G401 (cell line): ENCODE measurements around the gene FAM227B. TPM values are rescaled to one million over a fixed set of nuclear protein-coding genes. Genes with fewer than 3 reads are reported as not detected.
"Not testable (repeated sequence)": the region's sequence is repeated elsewhere in the genome, so short reads cannot be mapped to it uniquely, and the experiment has no call there.

Source experiments
- DNase-seq: peaks from one replicate; pipeline ENCODE4 v3.0.0-alpha.2; 2015; ENCODE audit warnings: low spot score
- in situ Hi-C: cut with HindIII; loops from 2 replicates; pipeline ENCODE4 v1.10.0; 2016; ENCODE audit warnings: low sequenced_read_pairs, mixed read lengths
- total RNA-seq: library from RNA; depleted of rRNA; stranded (reverse); fragments of >200 nt; shearing (Covaris generic); gene quantifications from 2 replicates; pipeline ENCODE4 v1.2.3, GENCODE V29; 2014

Gene FAM227B
- total RNA-seq, 1 experiment from 2014 or later = 8.2 TPM

DNA sequence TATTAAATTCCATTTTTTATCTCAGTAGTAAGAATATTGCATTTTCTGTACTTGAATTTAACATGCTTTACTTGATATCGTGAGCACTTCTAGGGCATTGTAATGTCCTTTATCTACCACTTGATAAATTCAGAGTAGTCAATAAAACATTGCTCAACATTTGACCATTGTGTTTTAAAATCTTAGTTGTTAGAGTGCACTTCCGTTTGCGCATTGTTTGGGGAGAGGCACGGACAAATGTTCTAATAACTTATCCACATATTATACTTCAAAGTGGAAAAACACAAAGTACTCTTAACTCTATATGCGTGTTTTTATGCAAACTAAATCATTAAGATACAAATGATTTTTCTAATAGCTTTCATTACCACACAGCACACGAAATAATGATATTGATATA, 419 bp downstream of the FAM227B start:
- in situ Hi-C loops = no loop called here
- no peak for DNase-seq

DNA sequence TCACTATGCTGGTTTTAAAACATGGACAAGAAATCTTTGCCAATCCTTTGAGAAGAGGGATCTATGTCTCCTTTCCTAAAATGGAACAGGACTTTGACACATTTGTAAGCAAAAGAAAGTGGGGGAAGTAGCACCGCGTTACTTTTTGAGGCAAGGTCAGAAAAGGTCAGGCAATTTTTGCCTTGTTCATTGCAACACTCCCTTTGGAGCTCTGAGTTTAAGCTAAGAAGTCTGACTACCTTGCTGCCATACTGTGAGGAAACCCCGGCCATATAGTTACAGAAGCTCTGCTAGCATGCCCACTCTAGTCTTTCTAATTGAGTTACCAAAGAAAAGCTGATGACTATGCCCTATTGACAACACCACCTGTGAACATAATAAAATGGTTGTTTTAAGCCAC, 1.4 kb downstream of the FAM227B start:
- in situ Hi-C loops = no loop called here
- DNase-seq = no peak

DNA sequence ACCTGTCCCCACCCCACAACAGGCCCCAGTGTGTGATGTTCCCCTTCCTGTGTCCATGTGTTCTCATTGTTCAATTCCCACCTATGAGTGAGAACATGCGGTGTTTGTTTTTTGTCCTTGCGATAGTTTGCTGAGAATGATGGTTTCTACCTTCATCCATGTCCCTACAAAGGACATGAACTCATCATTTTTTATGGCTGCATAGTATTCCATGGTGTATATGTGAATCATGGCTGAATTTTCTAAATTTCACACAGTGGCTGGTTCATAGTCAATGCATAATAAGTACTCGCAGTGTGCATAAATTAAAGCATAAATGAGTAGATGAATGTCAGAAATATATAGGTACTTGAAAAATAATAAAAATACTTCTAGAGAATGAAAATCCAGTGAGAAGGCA, 8.4 kb downstream of the FAM227B start:
- DNase-seq, in situ Hi-C loops: not testable (repeated sequence)

DNA sequence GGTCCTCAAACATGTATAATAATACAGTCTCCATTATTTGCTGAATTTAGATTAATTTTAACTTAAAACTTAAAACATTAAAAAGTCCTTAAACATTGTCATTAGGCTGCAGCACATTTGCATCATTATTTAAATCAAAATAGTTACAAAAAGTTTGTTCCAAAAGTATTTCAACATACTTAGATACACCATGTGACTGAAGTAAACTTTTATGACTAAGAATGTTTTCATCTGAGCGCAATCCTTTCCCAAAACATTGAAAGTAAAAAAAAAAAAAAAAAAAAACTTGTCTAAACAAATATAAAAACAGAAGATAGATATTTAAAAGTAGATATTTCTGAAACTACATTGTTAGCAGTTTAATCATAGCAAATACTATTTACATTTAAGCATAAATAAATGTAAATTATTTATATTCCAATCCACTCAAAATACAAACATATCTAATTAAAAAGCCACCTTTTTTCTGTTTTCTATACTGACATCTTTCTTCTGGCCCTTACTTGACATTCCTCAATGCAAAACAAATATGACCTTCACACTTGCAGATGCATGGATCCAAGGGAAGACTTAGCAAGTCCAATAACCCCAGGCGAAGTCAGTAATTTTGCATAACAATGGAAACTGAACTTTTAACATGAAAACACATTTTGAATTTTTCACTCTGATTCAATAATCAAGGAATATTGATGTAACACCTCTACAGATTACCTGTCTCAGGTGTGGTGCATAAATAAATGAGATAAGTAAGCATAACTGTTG, 10.3 kb downstream of the FAM227B start:
- in situ Hi-C loops = no loop called here
- no peak for DNase-seq

DNA sequence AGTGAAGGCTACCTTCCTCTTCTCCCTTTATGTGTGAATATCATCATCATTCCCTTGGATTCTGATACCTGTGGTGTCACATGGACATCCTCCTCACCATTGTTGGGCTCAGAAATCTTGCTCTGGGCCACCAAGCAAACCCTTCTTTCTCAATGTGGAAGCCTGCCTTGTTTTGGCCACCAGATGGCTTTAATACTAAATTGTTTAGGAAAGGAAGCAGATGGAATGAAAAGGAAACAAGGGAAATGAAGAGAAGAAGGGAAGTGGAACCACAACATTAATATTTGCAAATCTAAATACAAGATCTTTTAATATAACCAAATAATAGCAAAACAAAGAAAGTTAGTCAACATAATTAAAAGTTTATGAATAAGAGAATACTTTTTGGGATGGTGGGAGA, 14.0 kb downstream of the FAM227B start:
- no peak for DNase-seq
- in situ Hi-C loops = no loop called here

DNA sequence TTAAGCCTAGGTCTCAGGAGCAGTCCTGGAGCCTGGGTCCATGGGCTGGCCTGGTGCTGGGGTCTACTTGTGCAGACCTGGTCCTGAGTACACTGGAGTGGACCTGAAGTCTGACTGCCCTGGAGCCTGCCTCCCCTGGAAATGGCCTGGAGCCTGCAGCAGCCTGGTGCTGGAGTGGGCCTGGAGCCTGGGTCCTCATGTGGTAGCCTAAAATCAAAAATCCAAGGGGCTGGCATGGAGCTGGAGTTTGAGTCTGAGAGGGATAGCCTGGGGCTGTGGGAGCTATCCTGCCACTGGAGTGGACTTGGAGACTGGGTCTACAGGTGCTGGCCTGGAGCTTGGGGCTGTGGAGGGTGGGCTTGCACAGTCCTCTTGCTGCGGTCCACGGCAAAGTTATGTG, 15.0 kb downstream of the FAM227B start:
- DNase-seq = no peak
- in situ Hi-C loops = no loop called here

DNA sequence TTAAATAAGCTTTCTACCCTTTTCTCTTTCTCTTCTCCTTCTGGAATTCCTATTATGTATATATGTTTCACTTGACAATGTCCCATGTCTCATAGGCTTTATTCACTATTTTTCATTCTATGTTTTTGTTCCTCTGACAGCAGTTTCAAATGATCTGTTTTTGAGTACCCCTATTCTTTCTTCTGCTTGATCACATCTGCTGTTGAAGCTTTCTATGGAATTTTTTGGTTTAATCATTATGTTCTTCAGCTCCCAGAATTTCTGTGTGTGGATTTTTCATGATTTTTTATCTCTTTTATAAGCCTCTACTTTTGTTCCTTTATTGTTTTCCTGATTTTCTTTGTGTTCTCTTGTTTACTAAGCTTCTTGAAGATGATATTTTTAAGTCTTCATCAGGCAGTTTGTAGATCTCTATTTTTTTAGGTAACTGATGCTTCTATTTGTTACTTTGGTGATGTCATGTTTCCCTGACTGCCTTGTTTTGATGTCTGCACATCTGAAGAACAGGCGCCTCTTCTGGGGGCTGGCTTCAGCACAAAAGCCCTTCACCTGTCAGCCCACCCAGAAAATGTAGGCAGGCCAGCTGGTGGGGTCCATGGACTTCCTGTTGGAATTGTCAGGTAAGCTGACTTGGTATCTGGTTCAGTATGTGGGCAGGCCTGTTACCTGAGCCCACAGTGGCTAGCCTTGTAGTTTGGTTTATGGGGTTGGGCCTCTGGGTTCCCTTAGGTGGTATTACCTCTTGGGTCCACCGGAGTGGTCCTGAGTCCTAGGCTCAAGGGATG, 15.8 kb downstream of the FAM227B start:
- in situ Hi-C loops = no loop called here
- DNase-seq = no peak

DNA sequence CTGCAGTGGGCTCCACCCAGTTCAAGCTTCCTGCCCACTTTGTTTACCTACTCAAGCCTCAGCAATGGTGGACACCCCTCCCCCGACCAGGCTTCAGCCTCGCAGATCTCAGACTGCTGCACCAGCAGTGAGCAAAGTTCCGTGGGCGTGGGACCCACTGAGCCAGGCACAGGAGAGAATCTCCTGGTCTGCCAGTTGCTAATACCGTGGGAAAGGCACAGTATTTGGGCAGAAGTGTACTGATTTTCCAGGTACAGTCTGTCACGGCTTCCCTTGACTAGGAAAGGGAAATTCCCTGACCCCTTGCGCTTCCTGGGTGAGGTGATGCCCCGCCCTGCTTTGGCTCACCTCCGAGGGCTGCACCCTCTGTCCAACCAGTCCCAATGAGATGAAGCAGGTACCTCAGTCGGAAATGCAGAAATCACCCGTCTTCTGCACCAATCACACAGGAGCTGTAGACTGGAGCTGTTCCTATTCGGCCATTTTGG, 27.7 kb downstream of the FAM227B start:
- DNase-seq, in situ Hi-C loops: not testable (repeated sequence)

DNA sequence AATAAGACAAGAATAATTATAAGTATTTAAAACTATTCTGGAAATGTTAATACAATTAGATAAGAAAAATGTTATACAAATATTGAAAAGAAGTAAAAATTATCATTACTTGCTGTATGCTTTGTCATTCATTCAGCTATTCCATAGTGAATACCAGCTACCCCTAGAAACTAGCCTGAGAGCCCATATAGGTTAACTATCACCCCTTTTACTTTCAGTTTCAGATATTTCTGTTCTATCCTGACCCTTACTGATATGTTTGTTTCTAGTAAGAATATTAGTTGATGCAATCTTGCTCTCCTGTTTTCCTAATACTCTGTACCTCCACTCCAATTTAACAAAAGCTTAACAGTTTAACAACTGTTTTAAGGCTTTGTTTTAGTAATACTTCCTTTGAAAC, 31.6 kb downstream of the FAM227B start:
- in situ Hi-C loops = no loop called here
- no peak for DNase-seq

DNA sequence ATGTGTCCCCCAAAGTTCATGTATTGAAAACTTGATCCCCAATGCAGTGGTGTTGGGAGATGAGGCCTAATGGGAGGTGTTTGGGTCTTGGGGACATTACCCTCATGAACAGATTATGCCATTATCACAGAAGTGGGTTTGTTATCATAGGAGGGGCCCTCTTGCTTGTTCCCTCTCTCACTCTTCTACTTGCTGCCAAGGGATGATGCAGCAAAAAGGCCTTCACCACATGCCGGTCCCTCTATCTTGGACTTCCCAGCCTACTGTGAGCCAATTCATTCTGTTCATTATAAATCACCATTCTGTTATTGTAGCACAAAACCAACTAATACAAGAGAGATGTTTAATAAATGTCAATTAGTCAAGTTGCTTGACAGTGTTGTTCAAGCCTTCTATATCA, 47.2 kb downstream of the FAM227B start:
- in situ Hi-C loops = no loop called here

DNA sequence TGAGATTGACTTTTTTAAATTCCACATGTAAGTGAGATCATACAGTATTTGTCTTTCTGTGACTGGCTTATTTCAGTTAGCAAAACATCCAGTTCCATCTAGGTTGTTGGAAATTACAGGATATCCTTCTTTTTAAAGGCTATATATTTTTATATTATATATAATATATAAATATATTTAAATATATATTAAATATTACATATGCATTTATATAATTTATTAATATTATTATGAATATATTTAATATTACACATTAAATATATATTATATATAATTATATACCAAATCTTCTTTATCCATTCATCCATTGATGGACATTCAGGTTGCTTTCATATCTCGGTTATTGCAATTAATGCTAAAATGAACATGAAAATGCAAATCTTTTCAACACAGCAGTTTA, 49.9 kb downstream of the FAM227B start:
- no peak for DNase-seq
- in situ Hi-C loops = no loop called here

More for the DNA sequence above, 47.2 kb downstream of the FAM227B start:
- DNase-seq = no peak

DNA sequence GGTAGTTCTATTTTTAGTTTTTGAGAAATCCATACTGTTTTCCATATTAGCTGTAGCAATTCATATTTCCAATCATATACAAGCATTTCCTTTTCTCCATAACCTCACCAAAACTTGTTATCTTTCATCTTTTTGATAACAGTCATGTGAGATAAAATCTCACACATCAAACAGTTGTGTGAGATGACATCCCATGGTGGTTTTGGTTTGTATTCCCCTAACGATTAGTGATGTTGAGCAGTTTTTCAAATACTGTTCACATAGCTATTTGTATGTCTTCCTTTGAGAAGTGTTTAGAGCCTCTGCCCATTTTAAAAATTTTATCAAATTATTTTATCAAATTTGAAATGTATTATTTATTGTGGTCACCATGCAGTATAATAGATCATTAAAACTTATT, 50.4 kb downstream of the FAM227B start:
- in situ Hi-C loops = no loop called here

DNA sequence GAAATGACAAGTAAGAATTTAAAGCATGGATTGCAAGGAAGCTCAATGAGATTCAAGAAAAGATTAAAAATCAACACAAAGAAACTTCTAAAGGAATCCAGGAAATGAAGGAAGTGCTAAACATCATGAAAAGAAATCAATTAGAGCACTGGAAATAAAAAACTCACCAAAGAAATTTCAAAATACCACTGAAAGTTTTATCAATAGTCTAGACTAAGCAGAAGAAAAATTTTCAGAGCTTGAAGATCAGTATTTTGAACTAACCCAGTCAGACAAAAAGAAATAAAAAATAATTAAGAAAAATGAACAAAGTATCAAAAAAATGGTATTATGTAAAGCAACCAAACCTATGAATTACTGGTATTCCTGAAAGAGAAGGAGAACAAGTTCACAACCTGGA, 60.6 kb downstream of the FAM227B start:
- in situ Hi-C loops = no loop called here
- DNase-seq = no peak

More for the DNA sequence above, 50.4 kb downstream of the FAM227B start:
- DNase-seq = no peak

DNA sequence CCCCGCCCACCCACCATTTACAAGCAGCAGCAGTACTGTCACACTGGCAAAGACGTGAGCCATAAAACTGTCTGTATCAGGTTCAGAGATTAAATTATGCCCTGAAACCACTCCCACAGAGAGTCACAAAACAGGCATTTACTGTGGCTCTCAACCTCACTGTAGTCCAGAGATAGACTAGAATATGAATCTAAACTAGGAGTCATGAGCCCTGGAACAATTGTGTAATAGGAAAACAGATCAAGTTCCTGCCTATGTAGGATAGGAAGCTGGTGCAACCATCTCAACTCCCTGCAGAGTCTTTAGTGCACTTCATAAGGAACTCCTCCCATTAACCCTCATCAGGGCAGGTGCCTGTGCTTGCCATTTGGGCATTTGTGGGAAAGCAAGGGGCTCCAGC, 61.7 kb downstream of the FAM227B start:
- in situ Hi-C loops = no loop called here
- no peak for DNase-seq

DNA sequence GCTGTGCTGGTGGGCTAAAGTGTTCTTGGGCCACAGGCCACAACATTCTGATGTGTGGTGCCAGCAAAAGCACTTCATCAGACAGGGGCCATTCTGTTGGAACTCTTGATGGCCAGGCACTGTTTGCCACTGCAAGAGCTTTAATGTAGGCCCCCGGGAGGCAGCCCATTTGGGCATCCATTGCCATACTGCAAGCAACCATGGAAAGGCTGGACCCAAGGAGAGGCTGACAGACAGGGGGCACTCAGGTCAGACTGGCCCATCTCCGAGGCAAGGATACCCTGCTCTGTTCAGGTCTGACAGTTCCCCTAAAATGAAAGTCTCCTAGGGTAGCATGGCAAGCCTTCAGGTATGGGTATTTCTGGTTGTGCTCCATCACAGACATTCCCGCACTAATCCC, 64.2 kb downstream of the FAM227B start:
- no peak for DNase-seq
- in situ Hi-C loops = no loop called here

DNA sequence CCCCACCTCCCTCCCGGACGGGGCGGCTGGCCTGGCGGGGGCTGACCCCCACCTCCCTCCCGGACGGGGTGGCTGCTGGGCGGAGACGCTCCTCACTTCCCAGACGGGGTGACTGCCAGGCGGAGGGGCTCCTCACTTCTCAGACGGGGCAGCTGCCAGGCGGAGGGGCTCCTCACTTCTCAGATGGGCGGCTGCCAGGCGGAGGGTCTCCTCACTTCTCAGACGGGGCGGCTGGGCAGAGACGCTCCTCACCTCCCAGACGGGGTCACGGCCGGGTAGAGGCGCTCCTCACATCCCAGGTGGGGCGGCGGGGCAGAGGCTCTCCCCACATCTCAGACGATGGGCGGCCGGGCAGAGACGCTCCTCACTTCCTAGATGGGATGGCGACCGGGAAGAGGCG, 70.3 kb downstream of the FAM227B start:
- in situ Hi-C loops, DNase-seq: not testable (repeated sequence)

DNA sequence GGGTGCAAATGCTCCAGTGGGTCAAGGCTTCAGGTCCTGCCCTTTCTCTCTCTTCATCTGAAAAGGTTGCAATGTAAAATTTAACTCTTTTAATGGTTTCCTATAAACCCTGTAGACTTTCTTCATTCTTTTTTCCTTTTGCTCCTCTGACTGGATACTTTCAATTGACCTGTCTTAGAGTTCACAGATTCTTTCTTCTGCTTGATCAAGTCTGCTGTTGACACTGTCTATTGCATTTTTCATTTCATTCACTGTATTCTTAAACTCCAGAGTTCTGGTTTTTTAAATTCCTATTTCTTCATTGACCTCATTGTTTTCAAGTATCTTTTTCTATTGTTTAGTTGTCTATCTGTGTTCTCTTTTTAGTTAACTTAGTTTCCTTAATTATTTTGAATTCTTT, 82.1 kb downstream of the FAM227B start:
- in situ Hi-C loops = no loop called here

DNA sequence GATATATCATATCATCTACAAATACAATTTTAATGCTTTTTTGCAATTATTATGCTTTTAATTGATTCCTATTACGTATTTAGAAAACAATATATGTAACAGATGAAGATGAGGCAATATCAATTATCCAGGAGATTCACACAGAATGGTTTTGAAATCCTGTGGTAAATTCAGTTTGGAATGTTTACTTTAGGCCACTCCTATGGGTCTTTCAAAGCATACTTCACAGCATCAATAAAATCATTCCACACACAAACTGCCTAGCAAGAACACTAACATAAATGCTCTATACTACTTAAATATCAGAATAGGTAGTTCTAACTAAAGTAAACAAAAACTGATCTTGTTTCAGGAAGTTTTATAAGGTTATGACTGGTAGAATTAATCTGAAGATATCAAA, 90.5 kb downstream of the FAM227B start:
- DNase-seq = no peak
- in situ Hi-C loops = no loop called here

More for the DNA sequence above, 82.1 kb downstream of the FAM227B start:
- no peak for DNase-seq

DNA sequence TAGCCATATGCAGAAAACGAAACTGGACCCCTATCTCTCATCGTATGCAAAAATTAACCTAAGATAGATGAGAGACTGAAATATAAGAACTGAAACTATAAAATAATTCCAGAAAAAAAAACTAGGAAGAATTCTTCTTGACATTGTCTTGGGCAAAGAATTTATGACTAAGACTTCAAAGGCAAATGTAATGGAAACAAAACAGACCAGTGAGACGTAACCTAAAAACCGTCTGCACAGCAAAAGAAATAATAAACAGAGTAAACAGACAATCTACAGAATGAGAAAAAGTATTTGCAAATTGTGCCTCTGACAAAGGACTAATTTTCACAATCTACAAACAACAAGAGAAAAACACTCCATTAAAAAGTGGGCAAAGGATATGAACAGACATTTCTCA, 92.3 kb downstream of the FAM227B start:
- DNase-seq = no peak

DNA sequence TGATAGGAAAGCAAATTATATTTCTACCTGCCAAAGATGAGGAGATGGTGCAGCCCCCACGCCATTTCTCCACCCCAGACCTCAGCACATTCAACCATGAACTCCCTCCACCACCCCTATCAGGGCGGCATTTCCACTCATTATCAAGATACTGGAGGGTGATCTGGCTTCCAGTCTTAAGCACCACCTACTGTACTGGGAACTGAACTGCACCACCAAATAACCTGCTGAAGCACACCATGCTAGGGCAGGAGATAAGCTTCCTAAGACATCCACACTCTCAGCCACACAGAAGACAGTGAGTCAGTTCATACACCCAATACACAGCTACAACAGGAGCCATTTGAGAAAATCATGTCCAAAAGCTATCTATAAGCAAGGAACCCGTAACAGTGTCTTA, 98.8 kb downstream of the FAM227B start:
- no peak for DNase-seq
- in situ Hi-C loops = no loop called here

More for the DNA sequence above, 92.3 kb downstream of the FAM227B start:
- in situ Hi-C loops = no loop called here
